Panc1 (cell line): ENCODE measurements around the gene STMP1. TPM values are rescaled to one million over a fixed set of nuclear protein-coding genes. Genes with fewer than 3 reads are reported as not detected.

Source experiments
- ATAC-seq: fragments of 200-7000 bp; cut with Tn5 transposase; 2 replicates; pipeline ENCODE4 v1.9.1; 2020; ENCODE audit warnings: mild to moderate bottlenecking, moderate library complexity
- BruUV-seq: library from RNA; stranded (reverse); fragments of 400-500 nt; replicated peaks from 2 replicates; lab custom pipeline; 2021; lab: Mats Ljungman, UMichigan
- CTCF ChIA-PET: fragments of 300-600 bp; sonication (Branson Sonifier 250); formaldehyde crosslinking; loops from one replicate; lab custom pipeline; 2022; ENCODE audit warnings: antibody characterized with exemption; lab: Charles Lee
- POLR2A ChIA-PET: fragments of 300-600 bp; sonication (Branson Sonifier 250); formaldehyde crosslinking; loops from one replicate; lab custom pipeline; 2022; ENCODE audit warnings: antibody characterized with exemption; lab: Charles Lee
- DNase-seq: peaks from one replicate; pipeline ENCODE4 v3.0.0-alpha.2; 2010; ENCODE audit warnings: low read depth, low spot score
- H3K27ac ChIP-seq: 2 replicates; pipeline ENCODE4 v1.5.1; 2011; ENCODE audit warnings: mild to moderate bottlenecking, low read length, inconsistent platforms
- H3K27me3 ChIP-seq: fragments of 200-500 bp; sonication (Bioruptor generic); 2 replicates; pipeline ENCODE4 v1.6.0; 2014; ENCODE audit warnings: low read length, inconsistent platforms; ENCODE audit not compliant: control insufficient read depth, insufficient read depth
- H3K36me3 ChIP-seq: fragments of 200-500 bp; sonication (Bioruptor generic); 2 replicates; pipeline ENCODE4 v1.5.1; 2014; ENCODE audit warnings: inconsistent platforms, mild to moderate bottlenecking, low read length, moderate library complexity; ENCODE audit not compliant: control insufficient read depth, insufficient read depth
- H3K4me1 ChIP-seq: 2 replicates; pipeline ENCODE4 v1.5.1; 2011; ENCODE audit warnings: inconsistent platforms, mild to moderate bottlenecking, low read length, moderate library complexity; ENCODE audit not compliant: control insufficient read depth, insufficient read depth
- H3K4me3 ChIP-seq, 2 experiments: 2 replicates each; pipeline ENCODE4 v1.5.1; 2011 to 2012; ENCODE audit warnings: low read depth in 2 of 2, low read length in 2 of 2, mild to moderate bottlenecking in 2 of 2, inconsistent platforms in 1 of 2, moderate library complexity in 1 of 2
- H3K9me3 ChIP-seq: fragments of 200-500 bp; sonication (Bioruptor generic); 2 replicates; pipeline ENCODE4 v1.5.1; 2014; ENCODE audit warnings: low read depth, mild to moderate bottlenecking, inconsistent platforms, low read length, moderate library complexity; ENCODE audit not compliant: control insufficient read depth, insufficient read depth
- POLR2AphosphoS5 ChIP-seq: IDR thresholded peaks from 2 replicates; pipeline ENCODE4 v1.6.1; 2012; ENCODE audit warnings: mild to moderate bottlenecking, low read depth, low read length, moderate library complexity
- SIN3A ChIP-seq: IDR thresholded peaks from 2 replicates; pipeline ENCODE4 v1.6.1; 2012; ENCODE audit warnings: low read depth, mild to moderate bottlenecking, low read length, moderate library complexity, borderline replicate concordance; ENCODE audit not compliant: insufficient read depth
- TCF7L2 ChIP-seq: IDR thresholded peaks from 2 replicates; pipeline ENCODE4 v1.6.1; 2011; ENCODE audit warnings: mild to moderate bottlenecking, low read depth, low read length, inconsistent platforms
- in situ Hi-C: cut with HindIII; loops from 2 replicates; pipeline ENCODE4 v1.10.0; 2016; ENCODE audit warnings: low sequenced_read_pairs, low pct_unique_long_range_greater_than_20kb
- intact Hi-C: fragments of 100-400 bp; cut with micrococcal nuclease; formaldehyde crosslinking; loops from one replicate; pipeline ENCODE4 v1.10.0; 2022; ENCODE audit not compliant: unreplicated experiment
- total RNA-seq: library from RNA; stranded (reverse); gene quantifications from one replicate; pipeline ENCODE4 v1.2.1, GENCODE V29; 2021; ENCODE audit not compliant: unreplicated experiment
- TF ChIP-seq, protein P1 (sequence below): fragments of 450-650 bp; IDR thresholded peaks from 2 replicates; pipeline ENCODE4 v1.5.1; 2017; ENCODE audit warnings: mild to moderate bottlenecking
- TF ChIP-seq, protein P2 (sequence below), 2 experiments: IDR thresholded peaks; 2 replicates each; pipeline ENCODE4 v1.6.1; 2011 to 2012; ENCODE audit warnings: low read depth in 2 of 2, control low read depth in 1 of 2, low read length in 1 of 2, mild to moderate bottlenecking in 1 of 2, moderate library complexity in 1 of 2; ENCODE audit not compliant: insufficient read depth in 1 of 2

STMP1 gene
- total RNA-seq, 1 experiment from 2014 or later, result 29.5 TPM

DNA sequence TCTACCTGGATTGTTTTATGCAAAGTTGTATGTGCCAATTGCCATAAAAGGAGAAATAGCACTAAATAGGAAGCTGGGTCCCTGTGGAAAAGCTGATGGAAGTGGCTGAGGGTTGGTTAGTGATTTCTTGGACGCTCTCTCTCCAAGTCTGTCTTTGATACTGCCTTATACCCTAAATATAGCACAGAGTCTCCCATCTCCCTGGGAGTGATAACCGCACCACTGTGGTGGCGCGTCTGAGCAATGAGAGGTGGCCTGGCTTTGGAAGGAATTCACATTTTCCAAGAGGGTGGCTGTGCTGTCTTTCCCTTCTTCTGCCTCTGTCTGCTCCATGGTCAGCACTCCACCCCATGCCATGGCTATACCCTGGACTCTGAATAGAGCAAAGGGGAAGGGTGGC, 31.2 kb downstream of the STMP1 start:
- ATAC-seq (no peak), DNase-seq (no peak)
- H3K4me3 ChIP-seq, result no peak overlapping the region
- intact Hi-C loops (no loop called here), in situ Hi-C loops (no loop called here)
- TF ChIP-seq, protein P1, sequence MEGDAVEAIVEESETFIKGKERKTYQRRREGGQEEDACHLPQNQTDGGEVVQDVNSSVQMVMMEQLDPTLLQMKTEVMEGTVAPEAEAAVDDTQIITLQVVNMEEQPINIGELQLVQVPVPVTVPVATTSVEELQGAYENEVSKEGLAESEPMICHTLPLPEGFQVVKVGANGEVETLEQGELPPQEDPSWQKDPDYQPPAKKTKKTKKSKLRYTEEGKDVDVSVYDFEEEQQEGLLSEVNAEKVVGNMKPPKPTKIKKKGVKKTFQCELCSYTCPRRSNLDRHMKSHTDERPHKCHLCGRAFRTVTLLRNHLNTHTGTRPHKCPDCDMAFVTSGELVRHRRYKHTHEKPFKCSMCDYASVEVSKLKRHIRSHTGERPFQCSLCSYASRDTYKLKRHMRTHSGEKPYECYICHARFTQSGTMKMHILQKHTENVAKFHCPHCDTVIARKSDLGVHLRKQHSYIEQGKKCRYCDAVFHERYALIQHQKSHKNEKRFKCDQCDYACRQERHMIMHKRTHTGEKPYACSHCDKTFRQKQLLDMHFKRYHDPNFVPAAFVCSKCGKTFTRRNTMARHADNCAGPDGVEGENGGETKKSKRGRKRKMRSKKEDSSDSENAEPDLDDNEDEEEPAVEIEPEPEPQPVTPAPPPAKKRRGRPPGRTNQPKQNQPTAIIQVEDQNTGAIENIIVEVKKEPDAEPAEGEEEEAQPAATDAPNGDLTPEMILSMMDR, result no peak
- TF ChIP-seq TCF7L2 (no peak), POLR2AphosphoS5 (no peak), SIN3A (no peak)
- TF ChIP-seq, protein P2, sequence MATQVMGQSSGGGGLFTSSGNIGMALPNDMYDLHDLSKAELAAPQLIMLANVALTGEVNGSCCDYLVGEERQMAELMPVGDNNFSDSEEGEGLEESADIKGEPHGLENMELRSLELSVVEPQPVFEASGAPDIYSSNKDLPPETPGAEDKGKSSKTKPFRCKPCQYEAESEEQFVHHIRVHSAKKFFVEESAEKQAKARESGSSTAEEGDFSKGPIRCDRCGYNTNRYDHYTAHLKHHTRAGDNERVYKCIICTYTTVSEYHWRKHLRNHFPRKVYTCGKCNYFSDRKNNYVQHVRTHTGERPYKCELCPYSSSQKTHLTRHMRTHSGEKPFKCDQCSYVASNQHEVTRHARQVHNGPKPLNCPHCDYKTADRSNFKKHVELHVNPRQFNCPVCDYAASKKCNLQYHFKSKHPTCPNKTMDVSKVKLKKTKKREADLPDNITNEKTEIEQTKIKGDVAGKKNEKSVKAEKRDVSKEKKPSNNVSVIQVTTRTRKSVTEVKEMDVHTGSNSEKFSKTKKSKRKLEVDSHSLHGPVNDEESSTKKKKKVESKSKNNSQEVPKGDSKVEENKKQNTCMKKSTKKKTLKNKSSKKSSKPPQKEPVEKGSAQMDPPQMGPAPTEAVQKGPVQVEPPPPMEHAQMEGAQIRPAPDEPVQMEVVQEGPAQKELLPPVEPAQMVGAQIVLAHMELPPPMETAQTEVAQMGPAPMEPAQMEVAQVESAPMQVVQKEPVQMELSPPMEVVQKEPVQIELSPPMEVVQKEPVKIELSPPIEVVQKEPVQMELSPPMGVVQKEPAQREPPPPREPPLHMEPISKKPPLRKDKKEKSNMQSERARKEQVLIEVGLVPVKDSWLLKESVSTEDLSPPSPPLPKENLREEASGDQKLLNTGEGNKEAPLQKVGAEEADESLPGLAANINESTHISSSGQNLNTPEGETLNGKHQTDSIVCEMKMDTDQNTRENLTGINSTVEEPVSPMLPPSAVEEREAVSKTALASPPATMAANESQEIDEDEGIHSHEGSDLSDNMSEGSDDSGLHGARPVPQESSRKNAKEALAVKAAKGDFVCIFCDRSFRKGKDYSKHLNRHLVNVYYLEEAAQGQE (IDR thresholded peaks at IDR 0.05; ENCODE audit: insufficient read depth in 1 of 2, low read depth in 2 of 2, low read length in 1 of 2), result no peak
- ChIA-PET POLR2A (no interaction called here), CTCF (no interaction called here)
- H3K27ac ChIP-seq, result no peak overlapping the region
- H3K4me1 ChIP-seq, result no peaks in the 10 kb centered on the region
- BruUV-seq, result no TSS peak
- no peaks in the 10 kb centered on the region for H3K9me3 ChIP-seq
- no peaks in the 10 kb centered on the region for H3K27me3 ChIP-seq
- no peaks in the 10 kb centered on the region for H3K36me3 ChIP-seq

DNA sequence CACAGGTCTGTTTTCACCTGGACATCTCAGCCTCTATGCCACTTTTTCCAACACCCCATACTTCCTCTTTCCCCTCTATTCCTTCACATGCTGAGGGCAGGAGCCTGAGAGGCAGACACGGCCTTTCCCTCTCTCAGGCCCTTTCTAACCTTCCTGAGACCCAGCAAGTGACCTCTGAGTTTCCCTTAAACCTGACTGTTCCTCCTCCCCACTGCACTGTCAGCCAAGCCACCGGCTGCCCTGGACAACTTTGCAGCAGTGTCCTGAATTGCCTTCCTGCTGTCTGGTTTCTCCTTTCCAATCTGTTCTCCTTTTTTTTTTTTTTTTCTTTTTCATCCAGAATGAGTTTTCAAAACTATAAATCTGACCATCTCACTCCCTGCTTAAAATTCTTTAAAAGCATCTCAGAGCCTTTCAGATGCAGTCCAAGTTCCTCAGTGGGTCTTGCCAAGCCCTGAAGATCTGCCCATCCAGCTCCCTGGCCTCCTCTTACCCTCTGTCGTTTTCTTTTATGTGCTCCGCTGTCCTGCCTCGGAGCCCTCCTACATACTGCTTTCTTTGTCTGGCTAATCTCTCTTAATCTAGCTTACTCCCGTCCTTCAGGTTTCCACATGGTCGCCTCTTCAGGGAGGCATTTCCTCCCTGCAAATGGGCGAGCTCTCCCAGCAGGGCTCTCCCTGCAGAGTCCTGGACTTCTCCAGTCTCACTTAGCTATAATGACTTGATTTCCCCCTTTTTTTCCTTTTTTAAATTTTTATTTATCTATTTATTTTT, 35.1 kb downstream of the STMP1 start:
- no TSS peak for BruUV-seq
- ChIA-PET CTCF (no interaction called here), POLR2A (no interaction called here)
- no peak for TF ChIP-seq TCF7L2
- TF ChIP-seq SIN3A, result no peak
- TF ChIP-seq POLR2AphosphoS5, result no peak
- TF ChIP-seq, protein P2 (IDR thresholded peaks at IDR 0.05; ENCODE audit: insufficient read depth in 1 of 2, low read depth in 2 of 2, low read length in 1 of 2), result no peak
- TF ChIP-seq, protein P1, result no peak
- H3K27ac ChIP-seq, result no peak overlapping the region
- no peak for DNase-seq
- no peak overlapping the region for H3K4me3 ChIP-seq
- in situ Hi-C loops, result no loop called here
- ATAC-seq, result no peak
- no peaks in the 10 kb centered on the region for H3K9me3 ChIP-seq
- H3K4me1 ChIP-seq, result no peaks in the 10 kb centered on the region
- intact Hi-C loops, result no loop called here
- H3K36me3 ChIP-seq, result no peaks in the 10 kb centered on the region
- no peaks in the 10 kb centered on the region for H3K27me3 ChIP-seq
